NCI-H2081 (cell line): ENCODE measurements around the gene DCST2.
A peak's percentile ranks its signal among the peaks of the same experiment; 100 is the strongest.

Experiments used
- DNase-seq, 2 experiments: peaks; one replicate each; lab custom pipeline; 2025; lab: John Stamatoyannopoulos, UW

DCST2 gene

GRCh38 chr1:155010211-155010918 lies 23.2 kb downstream of the DCST2 start:
- DNase-seq, result no peak

- DNase-seq, result no peak
These were observed 23.8 kb downstream of the DCST2 start for GRCh38 chr1:155009742-155010141.

- no peak for DNase-seq
These were observed 24.3 kb downstream of the DCST2 start for GRCh38 chr1:155009221-155009711.

- no peak for DNase-seq
These were observed 25.3 kb downstream of the DCST2 start for GRCh38 chr1:155008015-155008941.

GRCh38 chr1:155007251-155007828 lies 26.2 kb downstream of the DCST2 start:
- no peak for DNase-seq

GRCh38 chr1:155006601-155007101 lies 26.9 kb downstream of the DCST2 start:
- DNase-seq, result no peak

- DNase-seq, result no peak
These were observed 28.2 kb downstream of the DCST2 start for GRCh38 chr1:155005076-155006011.

- DNase-seq, result no peak
These were observed 29.1 kb downstream of the DCST2 start for GRCh38 chr1:155004352-155005075.

- peak in 1 of 2 experiments; percentile 64 for DNase-seq
These were observed 29.7 kb downstream of the DCST2 start for GRCh38 chr1:155003766-155004351.

- peak; percentile 37 to 67 for DNase-seq
These were observed 30.3 kb downstream of the DCST2 start for GRCh38 chr1:155003227-155003765.

- no peak for DNase-seq
These were observed 30.9 kb downstream of the DCST2 start, which contains the start of gene ZBTB7B for GRCh38 chr1:155002464-155003226. TSS of gene ZBTB7B (plus strand) at chr1:155002802. CDS start at chr1:155014661, 11,859 bp downstream.

- DNase-seq, result peak; percentile 99 to 100
These were observed 31.7 kb downstream of the DCST2 start for GRCh38 chr1:155001675-155002463.

- no peak for DNase-seq
These were observed 32.2 kb downstream of the DCST2 start for GRCh38 chr1:155001425-155001674.

- DNase-seq, result peak; percentile 90 to 95
These were observed 32.7 kb downstream of the DCST2 start for GRCh38 chr1:155000726-155001424.

GRCh38 chr1:155000411-155000725 lies 33.2 kb downstream of the DCST2 start:
- peak in 1 of 2 experiments; percentile 74 for DNase-seq

- peak; percentile 58 to 76 for DNase-seq
These were observed 33.8 kb downstream of the DCST2 start for GRCh38 chr1:154999571-155000410.
